NK-92 treated with Interleukin-12 subunit alpha and Interleukin-12 subunit beta, amount 100 ng/mL, for 24 hours (cell line): Measurements from ENCODE around the gene SKIDA1.

Experiments used
- DNase-seq: peaks from one replicate; lab custom pipeline; 2025; lab: John Stamatoyannopoulos, UW

SKIDA1 gene

DNA sequence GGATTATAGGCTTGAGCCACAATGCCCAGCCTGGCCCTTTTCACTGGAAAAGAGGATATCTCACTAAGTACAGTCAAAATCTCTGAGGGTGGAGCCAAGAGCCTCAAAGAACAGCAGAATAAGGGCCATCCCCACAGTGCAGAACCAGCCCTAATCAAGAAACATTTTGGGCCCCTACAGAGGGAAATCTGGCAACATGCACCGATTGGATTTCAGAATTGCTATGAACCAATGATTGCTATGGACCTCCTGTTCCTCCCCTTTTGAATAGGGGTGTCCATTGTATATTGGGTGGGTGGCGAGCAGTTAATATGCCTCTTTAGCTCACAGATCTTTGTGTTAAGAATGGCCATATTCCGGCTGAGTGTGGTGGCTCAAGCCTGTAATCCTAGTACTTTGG, 42.7 kb downstream of the SKIDA1 start:
- no peak for DNase-seq

GRCh38 chr10:21481407-21481806, 44.1 kb downstream of the SKIDA1 start:
- no peak for DNase-seq

DNA sequence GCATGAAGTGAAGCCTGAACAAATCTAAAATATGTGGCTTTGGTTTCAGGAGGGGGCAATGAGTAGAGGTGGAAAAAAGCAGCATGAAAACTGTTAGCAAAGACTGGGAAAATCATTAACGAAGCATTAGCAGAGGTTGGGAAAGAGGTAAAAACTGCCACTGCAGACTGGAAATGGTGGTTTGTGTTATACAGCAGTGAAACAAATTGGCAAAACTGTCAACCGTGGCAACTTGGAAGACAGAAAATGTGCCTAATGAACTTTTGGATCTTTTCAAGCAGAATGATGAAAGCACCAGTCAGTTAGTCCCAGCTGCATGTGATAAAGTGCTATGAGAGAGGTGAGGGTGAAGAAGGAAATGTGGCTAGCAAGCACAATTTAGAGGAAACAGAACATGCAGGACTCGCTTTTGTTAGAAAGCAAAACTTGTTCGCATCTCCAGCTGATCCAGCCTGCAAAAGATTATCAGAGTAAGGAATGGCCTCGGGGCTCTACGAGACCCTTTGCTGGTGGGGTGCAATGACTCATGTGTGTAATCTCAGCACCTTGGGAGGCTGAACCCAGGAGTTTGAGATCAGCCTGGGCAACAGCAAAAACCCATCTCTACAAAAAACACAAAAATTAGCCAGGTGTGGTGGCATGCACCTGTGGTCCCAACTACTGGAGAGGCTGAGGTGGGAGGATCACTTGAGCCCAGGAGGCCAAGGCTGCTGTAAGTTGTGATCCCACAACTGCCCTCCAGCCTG, 45.7 kb downstream of the SKIDA1 start:
- no peak for DNase-seq

GRCh38 chr10:21475393-21475792, 50.1 kb downstream of the SKIDA1 start:
- no peak for DNase-seq

DNA sequence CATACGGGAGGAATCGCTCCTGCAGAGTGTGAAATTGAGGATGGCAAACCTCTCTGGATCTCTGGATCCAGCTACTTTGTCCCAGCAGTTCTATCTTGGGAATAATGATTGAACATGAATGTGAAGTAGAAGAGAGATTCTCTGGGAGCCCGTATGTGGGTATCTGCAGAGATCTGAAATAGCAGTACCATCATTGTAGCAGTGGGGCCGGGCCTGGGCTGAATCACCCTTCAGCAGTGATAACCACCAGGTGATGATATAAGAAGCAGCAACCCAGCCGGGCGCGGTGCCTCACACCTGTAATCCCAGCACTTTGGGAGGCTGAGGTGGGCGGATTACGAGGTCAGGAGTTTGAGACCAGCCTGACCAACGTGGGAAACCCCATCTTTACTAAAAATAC, 51.9 kb downstream of the SKIDA1 start:
- DNase-seq: no peak

DNA sequence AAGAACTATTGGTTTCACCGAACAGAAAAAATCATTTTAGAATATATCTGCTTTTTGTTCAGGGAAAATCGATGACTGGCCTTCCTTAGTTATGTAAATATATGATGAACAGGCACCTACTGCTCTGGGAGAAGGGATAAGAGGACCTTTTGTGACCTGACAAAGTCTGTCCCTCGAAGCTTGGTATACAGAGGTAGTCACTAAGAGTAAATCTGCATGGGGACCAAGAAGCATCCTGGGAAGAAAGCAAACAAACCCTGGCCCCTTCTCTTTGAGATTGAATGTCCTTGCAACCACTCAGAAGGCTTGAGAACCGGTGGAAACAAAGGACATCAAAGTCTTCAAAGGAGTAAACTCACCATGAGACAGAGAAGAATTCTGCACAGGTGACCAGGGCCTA, 52.3 kb downstream of the SKIDA1 start:
- no peak for DNase-seq

GRCh38 chr10:21468086-21468485, 57.4 kb downstream of the SKIDA1 start:
- no peak for DNase-seq

DNA sequence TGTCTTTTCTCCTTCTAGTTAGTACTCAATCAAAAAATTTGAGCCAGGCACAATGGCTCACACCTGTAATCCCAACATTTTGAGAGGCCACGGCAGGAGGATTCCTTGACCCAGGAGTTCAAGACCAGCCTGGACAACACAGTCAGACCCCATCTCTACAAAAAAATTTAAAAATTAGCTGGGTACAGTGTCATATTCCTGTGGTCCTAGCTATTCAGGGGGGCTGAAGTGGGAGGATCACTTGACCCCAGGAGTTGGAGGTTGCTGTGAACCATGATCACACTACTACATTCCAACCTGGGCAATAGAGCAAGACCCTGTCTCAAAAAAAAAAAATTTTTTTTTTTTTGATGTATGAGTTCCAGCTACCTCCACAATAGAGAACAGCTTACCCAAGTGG, 57.8 kb downstream of the SKIDA1 start:
- no peak for DNase-seq

DNA sequence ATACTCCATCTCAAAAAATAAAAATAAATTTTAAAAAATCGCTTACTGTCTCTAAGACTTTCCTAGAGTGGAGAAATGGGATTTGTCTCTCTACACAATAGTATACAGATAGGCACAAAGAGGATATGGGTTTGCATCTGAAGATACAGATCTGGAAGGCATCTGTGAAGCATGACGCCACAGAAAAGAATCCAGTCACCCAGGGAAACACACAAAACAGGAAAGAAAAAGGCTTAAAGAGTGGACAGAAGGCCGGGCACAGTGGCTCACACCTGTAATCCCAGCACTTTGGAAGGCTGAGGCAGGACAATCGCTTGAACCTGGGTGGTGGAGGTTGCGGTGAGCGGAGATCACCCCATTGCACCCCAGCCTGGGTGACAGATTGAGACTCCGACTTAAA, 61.3 kb downstream of the SKIDA1 start:
- no peak for DNase-seq
